Measurements from ENCODE around the gene SIRT3.

DNA sequence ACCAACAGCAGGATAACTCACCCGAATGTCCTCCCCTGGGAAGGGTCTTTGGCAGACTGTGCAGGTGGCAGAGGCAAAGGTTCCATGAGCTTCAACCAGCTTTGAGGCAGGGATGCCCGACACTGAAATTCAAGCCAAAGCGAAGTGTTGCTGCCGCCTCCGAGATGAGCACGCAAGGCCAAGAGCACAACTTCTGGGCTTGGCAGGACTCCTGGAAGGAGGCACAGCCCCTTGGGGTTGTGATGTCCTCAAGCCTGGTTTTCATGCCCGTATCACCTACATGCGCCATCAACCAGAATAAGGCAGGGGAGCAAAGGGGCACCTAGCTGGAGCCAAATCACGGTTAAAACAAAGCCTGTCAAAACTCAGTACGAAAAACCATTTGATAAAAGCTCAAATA lies 5.7 kb downstream of the SIRT3 start:
- TF ChIP-seq EP300 (IDR thresholded peaks at IDR 0.05) (no peak), CTCF (IDR thresholded peaks at IDR 0.05) (no peak)
